Left lobe of liver (tissue), 2 donors: Measurements from ENCODE around the gene ATP23. TPM values are rescaled to one million over a fixed set of nuclear protein-coding genes. Genes with fewer than 3 reads are reported as not detected.

Source experiments
- ATAC-seq: fragments of 200-7000 bp; cut with Tn5 transposase; one replicate; pipeline ENCODE4 v1.9.1; 2020; ENCODE audit warnings: mild to moderate bottlenecking, moderate library complexity
- DNase-seq: peaks from one replicate; pipeline ENCODE4 v3.0.0-alpha.2; 2020; ENCODE audit warnings: low spot score
- total RNA-seq: library from RNA; stranded (reverse); gene quantifications from one replicate; pipeline ENCODE4 v1.2.1, GENCODE V29; 2021
- donor health status: DM: no; HTN: no; CAD: no; lungs with moderate emphysema.
- donor health status: DM: no; HTN: yes; CAD: no.

Gene ATP23
- total RNA-seq: 4.0 TPM

- DNase-seq (peak; percentile 95), ATAC-seq (peak; percentile 94)
Measured at GRCh38 chr12:57941165-57941894, at the start of gene ATP23. ATP23 (plus strand) TSS chr12:57941567; CDS start chr12:57941702, 135 bp downstream.

GRCh38 chr12:57892232-57892972 is 49.0 kb upstream of the ATP23 start:
- ATAC-seq (no peak), DNase-seq (no peak)

DNA sequence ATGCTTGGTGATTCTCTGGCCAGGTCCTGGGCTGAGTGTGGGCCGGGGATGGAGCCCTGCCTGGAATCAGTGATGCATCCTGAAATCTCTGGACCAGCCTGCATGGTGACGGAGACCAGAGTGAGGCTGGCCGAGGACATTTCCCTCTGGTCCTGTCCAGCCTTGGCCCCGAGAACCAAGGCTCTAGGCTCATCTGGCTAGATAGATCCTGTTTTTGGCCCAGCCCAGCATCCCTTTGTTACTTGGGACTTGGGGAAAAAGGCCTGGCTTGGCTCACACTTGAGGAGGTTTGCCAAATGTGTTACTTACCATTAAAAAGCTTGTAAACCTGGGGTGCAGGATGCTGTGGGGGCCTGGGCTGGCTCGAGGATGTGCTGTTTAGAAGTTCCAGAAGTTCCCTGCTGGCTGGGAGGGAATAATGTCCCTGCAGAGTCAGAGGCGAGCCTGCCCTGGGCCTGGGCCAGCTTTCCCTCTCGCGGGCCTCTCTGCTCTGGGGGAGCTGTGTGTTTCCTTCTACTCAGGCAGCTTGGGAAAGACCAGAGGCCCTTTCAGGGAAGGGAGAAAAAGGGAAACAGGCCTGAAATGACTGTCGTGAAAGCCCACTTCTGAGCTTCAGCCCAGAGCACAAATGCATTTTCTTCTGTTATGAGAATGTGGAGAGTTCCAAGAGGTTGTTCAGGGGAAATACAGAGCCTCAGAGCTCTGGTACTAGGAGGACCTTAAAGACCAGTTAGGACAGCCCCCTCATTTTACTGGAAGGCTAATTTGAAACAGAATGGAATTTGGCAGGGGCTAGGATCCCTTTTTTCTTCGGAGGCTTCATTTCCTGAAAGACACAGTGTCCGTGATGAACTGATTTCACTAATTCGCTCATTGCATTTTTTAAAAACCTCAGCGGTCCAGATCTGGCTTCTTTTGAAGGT is 47.7 kb upstream of the ATP23 start:
- ATAC-seq: peak; percentile 45
- peak; percentile 58 for DNase-seq

DNA sequence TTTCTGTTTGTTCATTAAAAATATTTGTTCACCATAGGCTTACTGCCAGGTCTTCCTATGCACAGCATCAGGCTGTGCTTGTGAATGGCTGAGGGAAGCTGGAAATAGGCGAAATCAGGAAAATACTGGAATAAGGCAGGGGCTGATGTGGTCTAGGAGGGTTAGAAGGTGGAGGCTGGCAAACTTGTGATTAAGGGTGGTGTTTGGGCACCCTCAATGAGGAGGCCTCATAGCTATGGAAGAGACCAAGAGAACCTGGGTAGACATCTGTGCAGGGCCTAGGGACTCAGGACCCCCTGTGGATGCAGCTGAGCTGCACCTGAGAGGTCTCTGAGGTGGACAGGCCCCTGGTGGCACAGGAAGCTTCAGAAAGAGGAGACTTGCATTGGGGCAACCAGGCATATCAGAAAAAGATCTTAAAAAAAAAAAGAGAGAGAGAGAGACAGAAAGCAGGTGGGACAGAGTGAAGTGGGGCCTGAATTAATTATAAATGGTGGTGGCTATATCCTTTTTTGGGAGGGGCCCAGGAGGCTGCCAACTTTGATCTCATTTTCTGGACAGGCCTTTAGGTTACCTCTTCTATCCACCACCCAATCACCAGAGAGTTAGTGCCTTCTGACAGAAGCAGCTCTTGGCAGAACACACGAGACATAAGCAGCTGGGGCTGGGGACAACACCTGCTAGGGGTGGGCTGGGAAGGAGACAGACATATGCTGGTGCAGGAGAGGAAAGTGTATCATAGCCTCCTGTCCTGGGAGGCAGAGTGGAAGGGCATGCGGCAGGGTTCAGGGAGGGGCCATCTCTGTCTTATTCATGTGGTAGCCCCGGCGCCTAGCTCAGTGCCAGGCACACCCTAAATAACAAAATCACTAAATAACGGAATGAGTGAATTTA is 46.7 kb upstream of the ATP23 start:
- no peak for DNase-seq
- ATAC-seq: no peak

- ATAC-seq (no peak), DNase-seq (no peak)
Measured at GRCh38 chr12:57895389-57896114, 45.8 kb upstream of the ATP23 start.

- DNase-seq: no peak
- ATAC-seq: peak; percentile 8
Measured at GRCh38 chr12:57896115-57896433, 45.3 kb upstream of the ATP23 start.

DNA sequence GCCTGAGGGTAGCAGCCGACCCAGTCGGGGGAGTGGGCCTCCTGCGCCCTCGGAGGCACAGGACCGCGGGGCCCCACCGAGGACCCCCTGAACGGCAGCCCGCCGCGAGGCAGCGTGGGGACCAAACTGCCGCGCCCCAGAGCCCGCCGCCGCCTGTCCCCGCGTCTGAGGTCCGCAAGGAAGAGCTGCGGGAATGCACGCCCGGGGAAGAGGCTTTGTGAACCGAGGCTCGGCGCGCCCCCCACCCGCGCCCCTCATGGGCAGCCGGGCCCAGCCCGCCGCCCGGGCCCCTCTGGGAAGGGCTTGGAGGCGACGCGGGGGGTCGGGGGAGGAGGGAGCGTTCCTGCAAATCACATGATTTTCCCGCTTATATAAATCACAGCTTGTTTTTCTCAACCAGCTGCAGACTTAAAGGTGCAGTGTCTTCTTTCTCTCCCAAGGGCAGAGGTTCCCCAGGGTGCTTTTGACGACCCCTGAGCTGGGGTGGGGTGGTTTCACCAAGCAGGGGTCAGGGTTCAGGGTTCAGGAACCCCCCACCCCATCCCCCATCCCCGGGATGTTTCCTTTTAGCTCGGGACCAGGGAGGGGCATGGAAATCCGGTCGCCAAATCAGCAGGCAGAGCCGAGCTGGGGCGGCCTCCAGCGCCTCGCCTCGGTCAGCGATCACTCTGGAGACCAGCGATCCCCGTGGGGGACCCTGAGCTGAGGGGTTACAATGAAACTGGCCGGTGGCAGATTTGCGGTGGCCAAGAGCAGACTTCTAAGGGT is 44.7 kb upstream of the ATP23 start:
- DNase-seq: peak; percentile 77
- peak; percentile 90 for ATAC-seq

- ATAC-seq (no peak), DNase-seq (no peak)
Measured at GRCh38 chr12:57897286-57897974, 43.9 kb upstream of the ATP23 start.

DNA sequence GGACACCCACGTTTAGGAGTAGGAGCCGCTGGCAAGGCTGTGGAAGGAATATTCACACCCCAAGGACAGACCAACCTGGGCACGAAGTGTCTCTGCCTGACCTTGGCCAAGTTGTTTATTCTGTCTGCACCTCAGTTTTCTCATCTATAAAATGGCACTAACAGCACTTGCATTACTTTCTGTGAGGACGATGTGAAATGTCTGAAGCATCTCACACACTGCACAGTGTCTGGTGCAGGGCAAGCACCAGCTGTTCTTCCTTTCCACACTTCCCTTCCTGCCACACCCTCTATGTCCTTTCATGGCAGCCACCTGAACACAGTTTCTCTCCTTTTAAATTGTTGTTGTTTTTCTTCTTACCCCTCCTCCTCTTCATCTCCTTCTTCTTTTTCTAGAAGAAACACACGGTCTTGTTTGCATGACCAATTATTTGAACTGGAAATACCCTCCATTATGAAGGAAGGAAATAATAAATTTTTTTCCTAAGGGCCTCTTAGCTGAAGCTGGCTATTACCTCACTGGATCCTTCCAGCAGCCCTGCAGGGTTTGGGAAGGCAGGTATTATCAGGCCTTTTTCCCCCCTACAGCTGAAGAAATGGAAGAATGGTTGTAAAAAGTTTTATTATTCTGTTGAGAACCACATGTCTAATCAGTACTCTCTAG is 42.9 kb upstream of the ATP23 start:
- DNase-seq (no peak), ATAC-seq (no peak)

GRCh38 chr12:57899010-57899662 is 42.2 kb upstream of the ATP23 start:
- no peak for ATAC-seq
- no peak for DNase-seq

DNA sequence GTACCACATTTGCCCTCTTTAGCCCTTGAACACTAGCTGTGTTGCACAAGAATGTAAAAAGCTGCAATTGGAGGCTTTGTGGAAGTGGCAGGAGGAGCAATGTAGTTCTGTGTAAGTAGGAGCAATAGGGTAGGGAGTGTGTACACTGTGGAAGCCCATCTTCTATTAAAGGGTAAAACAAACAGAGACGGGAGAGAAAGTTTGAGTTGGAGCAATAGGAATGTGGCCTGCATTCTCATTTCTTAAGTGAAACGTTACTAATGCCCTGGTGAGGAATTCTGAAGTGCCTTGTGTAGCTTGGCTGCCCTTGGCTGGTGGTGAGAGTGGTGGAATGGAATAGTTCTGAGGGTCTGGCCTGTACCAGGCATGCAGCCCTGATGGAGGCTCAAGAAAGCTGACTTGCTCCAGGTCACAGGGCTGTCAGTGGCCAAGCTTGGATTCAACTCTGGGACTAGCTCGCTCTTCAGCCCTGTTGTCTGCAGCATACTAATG is 38.8 kb upstream of the ATP23 start:
- DNase-seq: no peak
- ATAC-seq: no peak

GRCh38 chr12:57904426-57904825 is 36.9 kb upstream of the ATP23 start:
- DNase-seq: no peak
- no peak for ATAC-seq

GRCh38 chr12:57904848-57905811 is 36.2 kb upstream of the ATP23 start:
- peak; percentile 100 for ATAC-seq
- DNase-seq: peak; percentile 86

DNA sequence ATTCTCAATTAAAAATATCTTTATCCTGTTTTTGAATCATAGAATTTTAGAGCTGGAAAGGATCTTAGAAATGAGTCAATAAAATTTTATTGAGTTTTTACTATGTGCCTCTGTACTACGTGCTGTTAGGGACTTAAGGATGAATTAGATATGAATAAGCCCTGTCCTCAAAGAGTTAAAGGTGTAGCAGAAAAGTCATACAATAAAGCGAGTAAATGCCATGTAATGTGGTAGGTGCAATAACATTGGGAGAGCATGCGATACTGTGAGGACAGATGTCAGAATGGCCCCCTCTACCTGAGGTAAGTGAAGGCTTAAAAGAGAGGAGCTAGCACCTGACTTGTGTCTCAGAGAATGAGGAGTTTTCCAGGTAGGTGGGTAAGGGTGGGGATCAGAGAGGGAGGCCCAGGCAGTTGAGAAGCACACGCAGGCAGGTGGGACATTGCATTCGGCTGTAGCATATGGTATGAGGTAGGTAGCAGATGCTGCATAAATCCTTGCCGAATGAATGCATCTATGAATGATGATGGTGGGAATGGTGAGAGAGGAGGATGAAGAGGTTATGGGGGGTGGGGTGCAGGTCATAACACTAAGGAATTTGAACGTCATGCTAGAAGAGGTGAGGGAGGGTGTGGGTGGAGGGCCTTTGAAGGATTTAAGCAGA is 35.4 kb upstream of the ATP23 start:
- DNase-seq: no peak
- ATAC-seq: no peak

DNA sequence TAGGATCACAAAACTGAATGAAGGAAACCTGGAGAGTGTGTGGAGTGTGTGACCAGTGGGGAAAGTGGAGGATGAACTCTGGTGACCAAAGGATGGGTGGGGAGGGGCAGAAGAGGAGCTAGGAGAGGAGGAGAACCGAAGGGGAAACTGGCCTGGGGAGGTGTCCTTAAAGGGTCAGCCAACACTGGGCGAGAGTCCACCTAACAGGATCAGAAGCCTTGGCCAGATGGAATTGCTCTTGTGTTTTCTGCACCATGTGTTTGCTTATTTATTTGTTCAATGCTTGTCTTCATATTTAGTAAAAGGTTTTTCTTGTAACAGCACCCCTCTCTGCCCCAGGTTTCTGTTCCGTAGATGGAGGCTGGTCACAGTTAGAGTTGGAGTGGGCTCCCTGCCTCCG is 34.5 kb upstream of the ATP23 start:
- no peak for ATAC-seq
- no peak for DNase-seq
